ENCODE measurements around the gene C1QTNF9.
"Not testable (repeated sequence)": the region's sequence is repeated elsewhere in the genome, so short reads cannot be mapped to it uniquely, and the experiment has no call there.

Gene C1QTNF9

DNA sequence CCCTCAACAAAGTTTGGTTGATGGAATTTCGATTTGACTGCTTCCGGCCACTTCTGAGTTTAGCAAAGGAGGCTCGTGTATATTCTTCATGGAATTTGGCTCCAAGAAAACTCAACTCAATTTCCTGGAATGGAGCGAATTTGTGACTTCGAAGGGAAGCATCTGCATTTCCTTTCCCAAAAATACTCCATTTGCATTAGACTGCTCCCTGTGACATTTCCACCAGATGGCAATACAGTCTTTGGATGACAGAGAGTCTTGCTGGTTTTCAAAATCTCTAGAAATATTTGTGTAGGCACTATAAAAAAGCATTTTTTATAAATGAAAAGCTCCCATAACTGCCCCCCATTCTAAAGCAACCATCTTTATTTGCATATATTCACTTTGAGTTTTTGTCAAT lies 4.1 kb downstream of the C1QTNF9 start:
- CTCF ChIA-PET, result interaction anchor here (1.0 kb wide), 1 partner anchor 11 kb away, joined by 3 read pairs; no protein-coding TSS in a partner anchor
- POLR2A ChIA-PET, result no interaction called here
- no peak for DNase-seq (ENCODE audit: extremely low spot score)
- TF ChIP-seq, protein P1, sequence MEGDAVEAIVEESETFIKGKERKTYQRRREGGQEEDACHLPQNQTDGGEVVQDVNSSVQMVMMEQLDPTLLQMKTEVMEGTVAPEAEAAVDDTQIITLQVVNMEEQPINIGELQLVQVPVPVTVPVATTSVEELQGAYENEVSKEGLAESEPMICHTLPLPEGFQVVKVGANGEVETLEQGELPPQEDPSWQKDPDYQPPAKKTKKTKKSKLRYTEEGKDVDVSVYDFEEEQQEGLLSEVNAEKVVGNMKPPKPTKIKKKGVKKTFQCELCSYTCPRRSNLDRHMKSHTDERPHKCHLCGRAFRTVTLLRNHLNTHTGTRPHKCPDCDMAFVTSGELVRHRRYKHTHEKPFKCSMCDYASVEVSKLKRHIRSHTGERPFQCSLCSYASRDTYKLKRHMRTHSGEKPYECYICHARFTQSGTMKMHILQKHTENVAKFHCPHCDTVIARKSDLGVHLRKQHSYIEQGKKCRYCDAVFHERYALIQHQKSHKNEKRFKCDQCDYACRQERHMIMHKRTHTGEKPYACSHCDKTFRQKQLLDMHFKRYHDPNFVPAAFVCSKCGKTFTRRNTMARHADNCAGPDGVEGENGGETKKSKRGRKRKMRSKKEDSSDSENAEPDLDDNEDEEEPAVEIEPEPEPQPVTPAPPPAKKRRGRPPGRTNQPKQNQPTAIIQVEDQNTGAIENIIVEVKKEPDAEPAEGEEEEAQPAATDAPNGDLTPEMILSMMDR (IDR thresholded peaks at IDR 0.05; ENCODE audit: control extremely low read depth, extremely low read depth, low read depth, missing control alignments), result no peak

DNA sequence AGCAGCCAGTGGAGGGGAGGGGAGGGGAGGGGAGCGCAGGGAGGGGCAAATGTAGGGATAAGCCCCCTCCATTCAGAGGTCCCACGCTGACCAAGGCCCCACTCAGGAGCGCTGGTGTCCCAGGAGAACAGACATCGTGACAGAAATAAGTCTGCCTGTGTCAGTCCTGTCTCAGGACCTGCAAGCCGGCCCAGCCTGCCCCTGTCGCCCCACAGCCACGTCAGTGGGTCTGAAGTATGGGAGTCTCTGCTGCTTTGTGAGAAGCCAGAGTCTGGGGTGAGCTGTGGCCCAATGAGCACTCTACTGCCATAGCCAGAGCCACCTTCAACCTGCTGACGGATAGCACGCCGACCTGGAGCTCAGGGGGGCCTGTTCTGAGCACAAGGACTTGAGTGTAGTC lies 8.5 kb downstream of the C1QTNF9 start:
- POLR2A ChIA-PET; DNase-seq (ENCODE audit: extremely low spot score); CTCF ChIA-PET: not testable (repeated sequence)

DNA sequence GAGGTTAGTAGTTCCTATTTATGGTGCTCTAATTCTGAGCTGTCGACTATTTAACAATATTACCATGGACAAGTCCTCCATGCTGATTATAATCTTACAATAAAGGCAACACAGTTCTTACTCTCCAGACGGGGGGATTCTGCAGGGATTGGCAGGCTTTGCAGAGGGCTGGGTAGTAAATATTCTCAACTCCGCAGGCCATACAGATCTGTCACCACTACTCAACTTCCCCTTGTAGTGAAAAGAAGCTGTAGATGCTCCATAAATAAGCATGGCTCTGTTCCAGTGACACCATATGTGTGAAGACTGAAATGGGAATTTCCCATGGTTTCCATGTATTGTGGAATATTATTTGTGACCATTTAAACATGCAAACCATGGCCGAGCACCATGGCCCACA lies 9.5 kb downstream of the C1QTNF9 start:
- CTCF ChIA-PET; DNase-seq (ENCODE audit: extremely low spot score); POLR2A ChIA-PET: not testable (repeated sequence)

DNA sequence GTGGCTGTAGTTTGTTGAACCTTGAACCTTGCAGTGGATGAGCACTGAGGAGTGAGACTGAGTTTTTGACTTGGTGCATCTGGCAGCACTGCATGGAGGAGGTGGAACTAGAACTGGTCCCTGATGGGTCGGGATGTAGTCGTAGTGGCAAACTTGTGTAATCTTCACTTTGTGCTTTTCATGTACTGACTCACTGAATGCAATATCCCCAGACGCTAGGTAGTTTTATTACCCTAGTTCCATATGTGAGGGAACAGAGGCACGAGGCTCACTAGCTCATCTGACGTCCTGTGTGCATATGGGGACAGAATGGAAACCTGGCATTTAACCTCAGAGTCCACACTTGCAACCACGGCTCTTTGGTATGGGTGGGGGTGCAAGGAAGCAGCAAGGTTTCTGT lies 10.3 kb downstream of the C1QTNF9 start:
- CTCF ChIA-PET; DNase-seq (ENCODE audit: extremely low spot score); POLR2A ChIA-PET: not testable (repeated sequence)

DNA sequence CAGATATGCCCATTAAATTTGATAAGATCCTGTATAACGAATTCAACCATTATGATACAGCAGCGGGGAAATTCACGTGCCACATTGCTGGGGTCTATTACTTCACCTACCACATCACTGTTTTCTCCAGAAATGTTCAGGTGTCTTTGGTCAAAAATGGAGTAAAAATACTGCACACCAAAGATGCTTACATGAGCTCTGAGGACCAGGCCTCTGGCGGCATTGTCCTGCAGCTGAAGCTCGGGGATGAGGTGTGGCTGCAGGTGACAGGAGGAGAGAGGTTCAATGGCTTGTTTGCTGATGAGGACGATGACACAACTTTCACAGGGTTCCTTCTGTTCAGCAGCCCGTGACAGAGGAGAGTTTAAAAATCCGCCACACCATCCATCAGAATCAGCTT lies 12.0 kb downstream of the C1QTNF9 start:
- POLR2A ChIA-PET; DNase-seq (ENCODE audit: extremely low spot score): not testable (repeated sequence)
- CTCF ChIA-PET, result interaction anchor here (1.1 to 1.8 kb wide), 4 partner anchors 10 to 432 kb away, joined by 3 to 7 read pairs (median 4); no protein-coding TSS in a partner anchor

DNA sequence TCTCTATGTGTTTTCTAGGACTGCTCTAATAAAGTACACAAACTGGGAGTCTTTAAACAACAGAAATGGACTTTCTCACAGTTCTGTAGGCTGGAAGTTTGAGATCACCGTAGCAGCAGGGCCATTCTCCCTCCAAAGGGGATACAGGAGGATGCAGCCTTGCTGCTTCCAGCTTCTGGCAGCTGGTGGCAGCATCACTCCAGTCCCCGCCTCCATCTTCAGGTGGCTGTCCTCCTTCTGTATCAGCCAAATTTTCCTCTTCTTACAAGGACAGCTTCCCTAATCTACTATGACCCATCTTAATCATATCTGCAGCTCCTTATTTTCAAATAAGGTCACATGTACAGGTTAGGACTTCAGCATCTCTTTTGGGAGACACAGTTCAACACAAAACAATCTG lies 13.1 kb downstream of the C1QTNF9 start:
- POLR2A ChIA-PET; DNase-seq (ENCODE audit: extremely low spot score): not testable (repeated sequence)
- CTCF ChIA-PET, result interaction anchor here (1.1 to 1.8 kb wide), 3 partner anchors 9 to 433 kb away, joined by 3 to 7 read pairs (median 4); no protein-coding TSS in a partner anchor

DNA sequence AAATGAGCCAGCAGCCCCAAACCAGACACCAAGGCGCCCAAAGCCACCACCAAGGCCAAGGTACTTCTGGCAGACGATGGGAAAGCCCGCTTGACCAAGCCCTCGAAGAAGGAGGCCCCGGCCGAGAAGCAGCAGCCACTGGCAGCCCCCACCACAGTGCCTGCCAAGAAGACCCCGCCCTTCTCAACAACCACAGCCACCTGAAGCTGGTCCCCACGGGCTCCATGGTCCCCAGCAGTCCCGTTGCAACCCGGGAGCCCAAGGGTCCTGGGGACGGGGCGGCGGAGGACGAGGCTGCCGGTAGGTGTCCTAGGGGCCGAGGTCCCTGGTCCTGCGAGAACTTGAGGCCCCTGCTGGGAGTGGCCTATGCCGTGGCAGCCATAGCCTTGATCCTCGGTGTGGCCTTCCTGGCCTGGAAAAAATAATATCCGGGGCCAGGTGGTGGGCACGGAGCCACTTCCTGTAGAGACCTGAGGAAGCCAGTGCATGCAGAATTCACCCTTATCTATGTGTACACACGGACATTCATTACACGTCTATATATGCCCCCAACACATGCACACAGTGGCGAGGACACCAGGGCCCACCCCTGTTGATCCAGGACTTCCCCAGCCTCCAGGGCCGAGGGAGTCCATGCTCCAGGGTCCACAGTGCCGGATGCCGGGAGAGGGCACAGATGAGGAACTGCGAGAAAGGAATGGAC lies 13.8 kb downstream of the C1QTNF9 start:
- ChIA-PET POLR2A (no interaction called here), CTCF (no interaction called here)

DNA sequence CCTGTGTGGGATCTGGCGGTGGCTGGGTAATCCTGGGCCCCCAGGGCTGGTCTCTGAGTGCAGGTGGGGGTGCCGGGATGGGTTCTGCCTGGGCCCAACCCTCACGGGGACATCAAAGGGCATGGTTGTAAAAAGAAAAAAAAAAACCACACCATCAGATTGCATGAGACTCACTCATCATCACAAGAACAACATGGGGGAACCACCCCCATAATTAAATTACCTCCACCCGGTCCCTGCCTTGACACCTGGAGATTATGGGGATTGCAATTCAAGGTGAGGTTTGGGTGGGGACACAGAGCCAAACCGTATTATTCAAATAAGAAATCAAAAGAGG lies 14.3 kb downstream of the C1QTNF9 start:
- DNase-seq (ENCODE audit: extremely low spot score), result no peak
- TF ChIP-seq, protein P1 (IDR thresholded peaks at IDR 0.05; ENCODE audit: control extremely low read depth, extremely low read depth, low read depth, missing control alignments), result no peak
- ChIA-PET POLR2A (no interaction called here), CTCF (interaction anchor here (0.9 kb wide), 1 partner anchor 183 kb away, joined by 3 read pairs; no protein-coding TSS in a partner anchor)

More for the DNA sequence above, 13.8 kb downstream of the C1QTNF9 start:
- DNase-seq (ENCODE audit: extremely low spot score), result peak; percentile 4
- TF ChIP-seq, protein P1 (IDR thresholded peaks at IDR 0.05; ENCODE audit: control extremely low read depth, extremely low read depth, low read depth, missing control alignments), result no peak

DNA sequence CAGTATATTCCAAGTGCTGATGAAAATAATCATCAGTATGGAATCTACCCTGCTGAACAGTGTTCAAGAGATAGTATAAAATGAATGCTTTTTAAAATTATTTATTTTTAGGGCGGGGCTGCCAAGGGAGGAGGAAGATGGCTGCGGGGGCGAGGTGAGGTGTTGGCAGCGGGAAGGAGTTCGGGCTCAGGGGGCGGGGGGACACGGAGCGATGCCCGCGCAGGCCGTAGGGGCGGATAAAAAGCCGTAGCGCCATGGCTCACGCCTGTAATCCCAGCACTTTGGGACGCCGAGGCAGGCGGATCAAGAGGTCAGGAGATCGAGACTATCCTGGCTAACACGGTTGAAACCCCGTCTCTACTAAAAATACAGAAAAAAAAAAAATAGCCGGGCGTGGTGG lies 18.2 kb downstream of the C1QTNF9 start:
- CTCF ChIA-PET; DNase-seq (ENCODE audit: extremely low spot score); POLR2A ChIA-PET: not testable (repeated sequence)

DNA sequence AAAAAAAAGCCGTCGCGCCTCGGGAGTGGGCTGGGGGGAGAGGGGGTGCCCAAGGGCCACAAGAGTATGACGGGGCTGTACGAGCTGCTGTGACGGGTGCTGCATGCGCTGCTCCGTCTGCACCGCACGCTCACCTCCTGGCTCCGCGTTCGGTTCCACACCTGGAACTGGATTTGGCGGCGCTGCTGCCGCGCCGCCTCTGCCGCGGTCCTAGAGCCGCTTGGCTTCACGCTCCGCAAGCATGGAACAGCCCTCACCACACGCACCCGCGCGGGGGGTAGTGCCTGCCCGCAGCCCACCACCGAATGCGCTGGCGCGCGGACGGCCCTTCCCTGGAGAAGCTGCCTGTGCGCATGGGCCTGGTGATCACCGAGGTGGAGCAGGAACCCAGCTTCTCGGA lies 18.8 kb downstream of the C1QTNF9 start:
- TF ChIP-seq, protein P1 (IDR thresholded peaks at IDR 0.05; ENCODE audit: control extremely low read depth, extremely low read depth, low read depth, missing control alignments), result no peak
- DNase-seq (ENCODE audit: extremely low spot score), result no peak
- ChIA-PET CTCF (no interaction called here), POLR2A (no interaction called here)
